ENCODE measurements around the gene CTDP1.
"Not testable (repeated sequence)": the region's sequence is repeated elsewhere in the genome, so short reads cannot be mapped to it uniquely, and the experiment has no call there.

The CTDP1 gene

DNA sequence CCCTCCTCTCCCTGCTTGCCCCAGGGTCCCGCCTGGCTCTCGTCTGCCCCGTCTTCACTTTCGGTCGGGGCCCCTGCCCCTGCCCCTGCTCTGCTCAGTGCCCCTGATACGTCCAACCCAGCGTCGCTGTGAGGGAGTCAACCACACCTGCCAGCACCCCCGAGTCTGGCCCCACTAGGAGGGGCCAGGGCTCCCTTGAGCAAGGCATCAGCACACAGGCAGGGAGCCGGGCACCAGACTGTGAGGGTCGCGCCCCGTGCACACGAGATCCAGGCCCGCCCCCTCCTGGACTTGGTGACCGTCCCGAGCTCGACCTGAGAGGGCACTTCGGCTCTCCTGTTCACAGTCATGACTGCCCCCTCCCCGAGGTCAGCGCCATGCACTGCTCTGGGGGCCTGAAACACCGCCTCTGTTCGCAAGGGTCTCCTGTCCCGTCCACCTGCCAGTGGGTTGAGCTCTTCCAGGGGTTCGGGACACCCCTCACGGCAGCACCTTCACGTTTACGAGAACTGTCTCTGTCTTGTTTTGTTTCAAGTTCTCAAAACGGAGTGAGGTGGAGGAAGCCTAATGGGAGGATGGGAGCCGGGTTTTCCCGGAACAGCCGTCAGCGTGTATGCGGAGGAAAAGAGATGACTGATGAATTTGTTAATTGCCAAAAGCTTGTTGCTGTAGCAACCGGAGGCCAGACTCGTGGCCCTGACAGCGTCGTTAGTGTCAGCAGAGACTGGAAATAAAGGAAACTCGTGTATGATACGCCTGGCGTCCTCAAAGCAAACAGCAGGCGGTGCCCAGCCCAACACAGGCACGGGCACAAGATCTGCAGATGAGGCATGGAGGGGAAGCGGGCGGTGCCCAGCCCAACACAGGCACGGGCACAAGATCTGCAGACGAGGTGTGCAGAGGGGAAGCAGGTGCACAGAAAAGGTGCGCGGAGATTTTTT is 69.9 kb downstream of the CTDP1 start:
- no peak for ATAC-seq
- no peak for TF ChIP-seq BACH2 (CRISPR knock-in tag; IDR thresholded peaks at IDR 0.05; ENCODE audit: borderline replicate concordance)
- no peak for TF ChIP-seq ZNF8 (CRISPR knock-in tag; IDR thresholded peaks at IDR 0.05)
- TF ChIP-seq TCF4 (CRISPR knock-in tag; IDR thresholded peaks at IDR 0.05; ENCODE audit: borderline replicate concordance) = no peak
- TF ChIP-seq, protein P1, sequence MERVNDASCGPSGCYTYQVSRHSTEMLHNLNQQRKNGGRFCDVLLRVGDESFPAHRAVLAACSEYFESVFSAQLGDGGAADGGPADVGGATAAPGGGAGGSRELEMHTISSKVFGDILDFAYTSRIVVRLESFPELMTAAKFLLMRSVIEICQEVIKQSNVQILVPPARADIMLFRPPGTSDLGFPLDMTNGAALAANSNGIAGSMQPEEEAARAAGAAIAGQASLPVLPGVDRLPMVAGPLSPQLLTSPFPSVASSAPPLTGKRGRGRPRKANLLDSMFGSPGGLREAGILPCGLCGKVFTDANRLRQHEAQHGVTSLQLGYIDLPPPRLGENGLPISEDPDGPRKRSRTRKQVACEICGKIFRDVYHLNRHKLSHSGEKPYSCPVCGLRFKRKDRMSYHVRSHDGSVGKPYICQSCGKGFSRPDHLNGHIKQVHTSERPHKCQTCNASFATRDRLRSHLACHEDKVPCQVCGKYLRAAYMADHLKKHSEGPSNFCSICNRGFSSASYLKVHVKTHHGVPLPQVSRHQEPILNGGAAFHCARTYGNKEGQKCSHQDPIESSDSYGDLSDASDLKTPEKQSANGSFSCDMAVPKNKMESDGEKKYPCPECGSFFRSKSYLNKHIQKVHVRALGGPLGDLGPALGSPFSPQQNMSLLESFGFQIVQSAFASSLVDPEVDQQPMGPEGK (CRISPR knock-in tag; IDR thresholded peaks at IDR 0.05; ENCODE audit: borderline replicate concordance) = no peak
- TF ChIP-seq, protein P2, sequence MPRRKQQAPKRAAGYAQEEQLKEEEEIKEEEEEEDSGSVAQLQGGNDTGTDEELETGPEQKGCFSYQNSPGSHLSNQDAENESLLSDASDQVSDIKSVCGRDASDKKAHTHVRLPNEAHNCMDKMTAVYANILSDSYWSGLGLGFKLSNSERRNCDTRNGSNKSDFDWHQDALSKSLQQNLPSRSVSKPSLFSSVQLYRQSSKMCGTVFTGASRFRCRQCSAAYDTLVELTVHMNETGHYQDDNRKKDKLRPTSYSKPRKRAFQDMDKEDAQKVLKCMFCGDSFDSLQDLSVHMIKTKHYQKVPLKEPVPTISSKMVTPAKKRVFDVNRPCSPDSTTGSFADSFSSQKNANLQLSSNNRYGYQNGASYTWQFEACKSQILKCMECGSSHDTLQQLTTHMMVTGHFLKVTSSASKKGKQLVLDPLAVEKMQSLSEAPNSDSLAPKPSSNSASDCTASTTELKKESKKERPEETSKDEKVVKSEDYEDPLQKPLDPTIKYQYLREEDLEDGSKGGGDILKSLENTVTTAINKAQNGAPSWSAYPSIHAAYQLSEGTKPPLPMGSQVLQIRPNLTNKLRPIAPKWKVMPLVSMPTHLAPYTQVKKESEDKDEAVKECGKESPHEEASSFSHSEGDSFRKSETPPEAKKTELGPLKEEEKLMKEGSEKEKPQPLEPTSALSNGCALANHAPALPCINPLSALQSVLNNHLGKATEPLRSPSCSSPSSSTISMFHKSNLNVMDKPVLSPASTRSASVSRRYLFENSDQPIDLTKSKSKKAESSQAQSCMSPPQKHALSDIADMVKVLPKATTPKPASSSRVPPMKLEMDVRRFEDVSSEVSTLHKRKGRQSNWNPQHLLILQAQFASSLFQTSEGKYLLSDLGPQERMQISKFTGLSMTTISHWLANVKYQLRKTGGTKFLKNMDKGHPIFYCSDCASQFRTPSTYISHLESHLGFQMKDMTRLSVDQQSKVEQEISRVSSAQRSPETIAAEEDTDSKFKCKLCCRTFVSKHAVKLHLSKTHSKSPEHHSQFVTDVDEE (CRISPR knock-in tag; IDR thresholded peaks at IDR 0.05) = no peak
- TF ChIP-seq, protein P3, sequence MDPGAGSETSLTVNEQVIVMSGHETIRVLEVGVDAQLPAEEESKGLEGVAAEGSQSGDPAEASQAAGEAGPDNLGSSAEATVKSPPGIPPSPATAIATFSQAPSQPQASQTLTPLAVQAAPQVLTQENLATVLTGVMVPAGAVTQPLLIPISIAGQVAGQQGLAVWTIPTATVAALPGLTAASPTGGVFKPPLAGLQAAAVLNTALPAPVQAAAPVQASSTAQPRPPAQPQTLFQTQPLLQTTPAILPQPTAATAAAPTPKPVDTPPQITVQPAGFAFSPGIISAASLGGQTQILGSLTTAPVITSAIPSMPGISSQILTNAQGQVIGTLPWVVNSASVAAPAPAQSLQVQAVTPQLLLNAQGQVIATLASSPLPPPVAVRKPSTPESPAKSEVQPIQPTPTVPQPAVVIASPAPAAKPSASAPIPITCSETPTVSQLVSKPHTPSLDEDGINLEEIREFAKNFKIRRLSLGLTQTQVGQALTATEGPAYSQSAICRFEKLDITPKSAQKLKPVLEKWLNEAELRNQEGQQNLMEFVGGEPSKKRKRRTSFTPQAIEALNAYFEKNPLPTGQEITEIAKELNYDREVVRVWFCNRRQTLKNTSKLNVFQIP (CRISPR knock-in tag; IDR thresholded peaks at IDR 0.05; ENCODE audit: borderline replicate concordance, low read depth) = no peak
- no peak for TF ChIP-seq SNAI2 (CRISPR knock-in tag; IDR thresholded peaks at IDR 0.05)
- no peak for TF ChIP-seq ARNTL (CRISPR knock-in tag; IDR thresholded peaks at IDR 0.05; ENCODE audit: borderline replicate concordance, low read depth)
- TF ChIP-seq, protein P4, sequence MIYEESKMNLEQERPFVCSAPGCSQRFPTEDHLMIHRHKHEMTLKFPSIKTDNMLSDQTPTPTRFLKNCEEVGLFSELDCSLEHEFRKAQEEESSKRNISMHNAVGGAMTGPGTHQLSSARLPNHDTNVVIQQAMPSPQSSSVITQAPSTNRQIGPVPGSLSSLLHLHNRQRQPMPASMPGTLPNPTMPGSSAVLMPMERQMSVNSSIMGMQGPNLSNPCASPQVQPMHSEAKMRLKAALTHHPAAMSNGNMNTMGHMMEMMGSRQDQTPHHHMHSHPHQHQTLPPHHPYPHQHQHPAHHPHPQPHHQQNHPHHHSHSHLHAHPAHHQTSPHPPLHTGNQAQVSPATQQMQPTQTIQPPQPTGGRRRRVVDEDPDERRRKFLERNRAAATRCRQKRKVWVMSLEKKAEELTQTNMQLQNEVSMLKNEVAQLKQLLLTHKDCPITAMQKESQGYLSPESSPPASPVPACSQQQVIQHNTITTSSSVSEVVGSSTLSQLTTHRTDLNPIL (CRISPR knock-in tag; IDR thresholded peaks at IDR 0.05; ENCODE audit: low read depth) = no peak
- no peak for TF ChIP-seq ZNF565 (CRISPR knock-in tag; conservative IDR thresholded peaks at IDR 0.05; ENCODE audit: low read depth)
- TF ChIP-seq ZFP30 (CRISPR knock-in tag; IDR thresholded peaks at IDR 0.05) = no peak
- no peak for TF ChIP-seq GLIS3 (CRISPR knock-in tag; IDR thresholded peaks at IDR 0.05)
- TF ChIP-seq OSR1 (CRISPR knock-in tag; IDR thresholded peaks at IDR 0.05) = no peak
- no peak for TF ChIP-seq ZC3H10 (CRISPR knock-in tag; IDR thresholded peaks at IDR 0.05)
- TF ChIP-seq CSDC2 (CRISPR knock-in tag; IDR thresholded peaks at IDR 0.05) = no peak
- no peak for TF ChIP-seq TOX (CRISPR knock-in tag; IDR thresholded peaks at IDR 0.05; ENCODE audit: borderline replicate concordance)

DNA sequence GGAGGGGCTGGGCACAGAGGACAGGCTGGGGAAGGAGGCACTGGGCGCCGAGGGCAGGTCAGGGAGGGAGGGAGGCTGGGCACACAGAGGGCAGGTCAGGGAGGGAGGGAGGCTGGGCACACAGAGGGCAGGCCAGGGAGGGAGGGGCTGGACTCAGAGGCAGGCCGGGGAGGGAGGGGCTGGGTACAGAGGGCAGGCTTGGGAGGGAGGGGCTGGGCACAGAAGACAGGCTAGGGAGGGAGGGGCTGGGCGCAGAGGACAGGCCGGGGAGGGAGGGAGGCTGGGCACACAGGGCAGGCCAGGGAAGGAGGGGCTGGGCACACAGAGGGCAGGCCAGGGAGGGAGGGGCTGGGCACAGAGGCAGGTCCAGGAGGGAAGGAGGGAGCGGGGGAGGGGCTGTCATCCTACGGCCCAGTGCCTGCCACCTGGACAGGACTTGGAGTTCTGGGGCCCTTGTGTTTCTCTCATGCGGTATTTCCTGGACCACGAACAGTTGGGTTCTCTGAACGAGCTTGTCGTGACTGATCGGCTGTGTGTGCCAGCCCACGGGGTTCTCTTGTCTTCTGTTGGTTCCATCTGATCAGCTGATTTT is 71.5 kb downstream of the CTDP1 start:
- TF ChIP-seq PPARA (CRISPR knock-in tag; IDR thresholded peaks at IDR 0.05; ENCODE audit: borderline replicate concordance) = no peak
- no peak for TF ChIP-seq ZNF8 (CRISPR knock-in tag; IDR thresholded peaks at IDR 0.05)
- TF ChIP-seq ARNTL (CRISPR knock-in tag; IDR thresholded peaks at IDR 0.05; ENCODE audit: borderline replicate concordance, low read depth) = no peak
- no peak for TF ChIP-seq GLIS3 (CRISPR knock-in tag; IDR thresholded peaks at IDR 0.05)
- no peak for TF ChIP-seq ISL1 (CRISPR knock-in tag; IDR thresholded peaks at IDR 0.05)
- no peak for TF ChIP-seq CSDC2 (CRISPR knock-in tag; IDR thresholded peaks at IDR 0.05)
- no peak for TF ChIP-seq ZNF70 (CRISPR knock-in tag; IDR thresholded peaks at IDR 0.05)
- no peak for ATAC-seq

DNA sequence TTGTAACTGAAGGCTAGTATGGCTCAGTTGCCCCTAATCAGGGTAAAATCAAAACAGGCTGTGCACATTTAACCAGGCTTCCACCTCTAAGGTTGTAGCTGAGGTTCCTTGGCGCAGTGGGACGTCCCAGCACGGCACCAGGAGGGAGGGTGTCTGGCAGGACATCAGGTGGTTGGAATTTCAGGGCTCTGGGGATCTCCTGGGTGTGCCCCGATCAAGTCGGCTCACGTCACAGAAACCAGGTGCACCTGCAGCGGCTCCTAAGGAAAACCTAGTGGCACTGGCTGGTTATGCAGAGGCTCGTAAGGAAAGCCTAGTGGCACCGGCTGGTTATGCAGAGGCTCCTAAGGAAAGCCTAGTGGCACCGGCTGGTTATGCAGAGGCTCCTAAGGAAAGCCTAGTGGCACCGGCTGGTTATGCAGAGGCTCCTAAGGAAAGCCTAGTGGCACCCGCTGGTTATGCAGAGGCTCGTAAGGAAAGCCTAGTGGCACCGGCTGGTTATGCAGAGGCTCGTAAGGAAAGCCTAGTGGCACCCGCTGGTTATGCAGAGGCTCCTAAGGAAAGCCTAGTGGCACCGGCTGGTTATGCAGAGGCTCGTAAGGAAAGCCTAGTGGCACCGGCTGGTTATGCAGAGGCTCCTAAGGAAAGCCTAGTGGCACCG is 72.4 kb downstream of the CTDP1 start:
- not testable (repeated sequence) for ATAC-seq

DNA sequence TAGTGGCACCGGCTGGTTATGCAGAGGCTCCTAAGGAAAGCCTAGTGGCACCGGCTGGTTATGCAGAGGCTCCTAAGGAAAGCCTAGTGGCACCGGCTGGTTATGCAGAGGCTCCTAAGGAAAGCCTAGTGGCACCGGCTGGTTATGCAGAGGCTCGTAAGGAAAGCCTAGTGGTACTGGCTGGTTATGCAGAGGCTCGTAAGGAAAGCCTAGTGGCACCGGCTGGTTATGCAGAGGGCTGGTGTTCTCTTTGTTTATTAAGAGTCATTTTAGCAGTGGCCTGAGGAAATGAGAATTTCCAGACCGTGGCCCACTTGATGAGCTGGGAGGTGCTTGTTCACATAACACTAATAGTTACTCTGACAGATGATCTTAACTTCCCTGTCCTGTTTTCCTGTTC is 73.3 kb downstream of the CTDP1 start:
- not testable (repeated sequence) for ATAC-seq
